Liver (tissue), 9 donors: ENCODE data around the gene NTMT1. TPM values are rescaled to one million over a fixed set of nuclear protein-coding genes. Genes with fewer than 3 reads are reported as not detected.

Experiments used
- DNase-seq: peaks from one replicate; pipeline ENCODE4 v3.0.0-alpha.2; 2017; ENCODE audit warnings: low spot score
- H3K27ac ChIP-seq, 2 donors: one replicate each; pipeline ENCODE4 v1.7.0; 2013; ENCODE audit warnings: inconsistent platforms in 2 of 2, low read length in 2 of 2, control low read depth in 1 of 2, low read depth in 1 of 2, mild to moderate bottlenecking in 1 of 2
- H3K27me3 ChIP-seq, 4 donors: one replicate each; pipeline versions ENCODE4 v1.6.1 to v1.7.0; 2013; ENCODE audit warnings: low read length in 3 of 4, inconsistent platforms in 1 of 4, mild to moderate bottlenecking in 1 of 4, moderate library complexity in 1 of 4; ENCODE audit not compliant: control insufficient read depth in 4 of 4, insufficient read depth in 4 of 4
- H3K36me3 ChIP-seq, 4 donors: one replicate each; pipeline versions ENCODE4 v1.6.1 to v1.7.0; 2013; ENCODE audit warnings: low read length in 3 of 4, mild to moderate bottlenecking in 3 of 4, low read depth in 1 of 4, moderate library complexity in 1 of 4; ENCODE audit not compliant: control insufficient read depth in 4 of 4, insufficient read depth in 3 of 4
- H3K4me1 ChIP-seq, 4 donors: one replicate each; pipeline versions ENCODE4 v1.6.1 to v1.7.0; 2013; ENCODE audit warnings: low read length in 3 of 4, mild to moderate bottlenecking in 3 of 4, moderate library complexity in 1 of 4; ENCODE audit not compliant: control insufficient read depth in 4 of 4, insufficient read depth in 4 of 4
- H3K4me3 ChIP-seq, 3 donors: one replicate each; pipeline versions ENCODE4 v1.6.1 to v1.7.0; 2013; ENCODE audit warnings: low read length in 3 of 3, control low read depth in 1 of 3, low read depth in 1 of 3, mild to moderate bottlenecking in 1 of 3
- H3K9ac ChIP-seq, 2 donors: one replicate each; pipeline ENCODE4 v1.7.0; 2013; ENCODE audit warnings: low read length in 2 of 2, mild to moderate bottlenecking in 2 of 2, moderate library complexity in 2 of 2, control low read depth in 1 of 2, low read depth in 1 of 2
- H3K9me3 ChIP-seq, 4 donors: one replicate each; pipeline versions ENCODE4 v1.6.1 to v1.7.0; 2013; ENCODE audit warnings: low read length in 3 of 4; ENCODE audit not compliant: control insufficient read depth in 4 of 4
- ATF3 ChIP-seq: IDR thresholded peaks from 2 replicates; pipeline ENCODE4 v1.6.1; 2016; ENCODE audit warnings: antibody characterized with exemption
- EGR1 ChIP-seq, 2 donors: IDR thresholded peaks; 2 replicates each; pipeline ENCODE4 v1.6.1; 2016 to 2018; ENCODE audit warnings: antibody characterized with exemption in 2 of 2, low read depth in 2 of 2
- FOXA1 ChIP-seq: IDR thresholded peaks from 2 replicates; pipeline ENCODE4 v1.6.1; 2016; ENCODE audit warnings: antibody characterized with exemption
- FOXA2 ChIP-seq: IDR thresholded peaks from 2 replicates; pipeline ENCODE4 v1.6.1; 2016; ENCODE audit warnings: antibody characterized with exemption
- GABPA ChIP-seq, 2 donors: IDR thresholded peaks in 1 of 2; conservative IDR thresholded peaks in 1 of 2; 2 replicates each; pipeline ENCODE4 v1.6.1; 2016; ENCODE audit warnings: antibody characterized with exemption in 2 of 2, mild to moderate bottlenecking in 1 of 2, moderate library complexity in 1 of 2
- HNF4A ChIP-seq, 2 donors: conservative IDR thresholded peaks; 2 replicates each; pipeline ENCODE4 v1.6.1; 2016; ENCODE audit warnings: antibody characterized with exemption in 2 of 2, mild to moderate bottlenecking in 2 of 2
- HNF4G ChIP-seq: IDR thresholded peaks from 2 replicates; pipeline ENCODE4 v1.6.1; 2016; ENCODE audit warnings: antibody characterized with exemption
- JUND ChIP-seq, 2 donors: IDR thresholded peaks; 2 replicates each; pipeline ENCODE4 v1.6.1; 2016; ENCODE audit warnings: antibody characterized with exemption in 2 of 2
- NR2F2 ChIP-seq: IDR thresholded peaks from 2 replicates; pipeline ENCODE4 v1.6.1; 2016; ENCODE audit warnings: antibody characterized with exemption
- RAD21 ChIP-seq, 2 donors: IDR thresholded peaks; 2 replicates each; pipeline ENCODE4 v1.6.1; 2016; ENCODE audit warnings: antibody characterized with exemption in 2 of 2, mild to moderate bottlenecking in 2 of 2
- REST ChIP-seq: IDR thresholded peaks from 2 replicates; pipeline ENCODE4 v1.6.1; 2016; ENCODE audit warnings: antibody characterized with exemption, mild to moderate bottlenecking
- RXRA ChIP-seq, 2 donors: IDR thresholded peaks; 2 replicates each; pipeline ENCODE4 v1.6.1; 2017 to 2018; ENCODE audit warnings: antibody characterized with exemption in 2 of 2, mild to moderate bottlenecking in 1 of 2
- SP1 ChIP-seq: IDR thresholded peaks from 2 replicates; pipeline ENCODE4 v1.6.1; 2018; ENCODE audit warnings: antibody characterized with exemption, mild to moderate bottlenecking
- TAF1 ChIP-seq: conservative IDR thresholded peaks from 2 replicates; pipeline ENCODE4 v1.6.1; 2016; ENCODE audit warnings: antibody characterized with exemption, mild to moderate bottlenecking
- YY1 ChIP-seq: IDR thresholded peaks from 2 replicates; pipeline ENCODE4 v1.6.1; 2016; ENCODE audit warnings: antibody characterized with exemption, mild to moderate bottlenecking
- ZBTB33 ChIP-seq: IDR thresholded peaks from 2 replicates; pipeline ENCODE4 v1.6.1; 2016; ENCODE audit warnings: antibody characterized with exemption
- WGBS: extraction: QIAGEN DNeasy Blood & Tissue Kit; methylation state at CpG from one replicate; pipeline ENCODE4 v1.1.7; 2013; 5-methylcytosine and 5-hydroxymethylcytosine counted together
- polyA plus RNA-seq, 2 donors: library from polyadenylated mRNA; stranded (reverse) in 1 of 2; unstranded in 1 of 2; fragments of 200-250 nt in 1 of 2; fragments of >200 nt in 1 of 2; fragmentation: Nextera tagmentation in 1 of 2; extraction: Ambion mirVana in 1 of 2; gene quantifications; one replicate each; pipeline versions ENCODE4 v1.2.1 to v1.2.3, GENCODE V29; 2013 to 2015
- total RNA-seq, 2 donors: library from RNA; depleted of rRNA; stranded (reverse); fragments of >200 nt; gene quantifications; one replicate each; pipeline ENCODE4 v1.2.3, GENCODE V29; 2014
- TF ChIP-seq, protein P1 (sequence below): fragments of 150-350 bp; IDR thresholded peaks from 2 replicates; pipeline ENCODE4 v1.5.1; 2017; ENCODE audit warnings: improper control_type of control experiment, low read depth, low read length; ENCODE audit not compliant: missing input control
- TF ChIP-seq, protein P2 (sequence below): IDR thresholded peaks from 2 replicates; pipeline ENCODE4 v1.6.1; 2016; ENCODE audit warnings: antibody characterized with exemption
- donor health status: healthy.
- donor health status: healthy.
- donor health status: healthy.
- donor health status: healthy.
- donor health status: healthy.

The NTMT1 gene
- total and polyA plus RNA-seq, 4 donors: 13.1 to 42.5 (median 26.2) TPM

GRCh38 chr9:129610473-129611306 lies 15.3 kb upstream of the NTMT1 start:
- WGBS: under 1% methylated on average over 66 of the region's 66 CpGs
- peak; percentile 72 for DNase-seq
- Histone ChIP-seq H3K9ac (peak overlapping the region; percentile 78 to 89), H3K4me3 (peak overlapping the region; percentile 53 to 65 (median 63)), H3K27ac (peak overlapping the region; percentile 76 to 86), H3K9me3 (no peaks in the 10 kb centered on the region), H3K4me1 (peaks cover 10 to 33% (median 22%) of the 10 kb centered on the region in 4 donors), H3K27me3 (no peaks in the 10 kb centered on the region), H3K36me3 (no peaks in the 10 kb centered on the region)
- TF ChIP-seq NR2F2 (no peak), RAD21 (IDR thresholded peaks at IDR 0.05) (peak; percentile 68 to 83)
- TF ChIP-seq, protein P1, sequence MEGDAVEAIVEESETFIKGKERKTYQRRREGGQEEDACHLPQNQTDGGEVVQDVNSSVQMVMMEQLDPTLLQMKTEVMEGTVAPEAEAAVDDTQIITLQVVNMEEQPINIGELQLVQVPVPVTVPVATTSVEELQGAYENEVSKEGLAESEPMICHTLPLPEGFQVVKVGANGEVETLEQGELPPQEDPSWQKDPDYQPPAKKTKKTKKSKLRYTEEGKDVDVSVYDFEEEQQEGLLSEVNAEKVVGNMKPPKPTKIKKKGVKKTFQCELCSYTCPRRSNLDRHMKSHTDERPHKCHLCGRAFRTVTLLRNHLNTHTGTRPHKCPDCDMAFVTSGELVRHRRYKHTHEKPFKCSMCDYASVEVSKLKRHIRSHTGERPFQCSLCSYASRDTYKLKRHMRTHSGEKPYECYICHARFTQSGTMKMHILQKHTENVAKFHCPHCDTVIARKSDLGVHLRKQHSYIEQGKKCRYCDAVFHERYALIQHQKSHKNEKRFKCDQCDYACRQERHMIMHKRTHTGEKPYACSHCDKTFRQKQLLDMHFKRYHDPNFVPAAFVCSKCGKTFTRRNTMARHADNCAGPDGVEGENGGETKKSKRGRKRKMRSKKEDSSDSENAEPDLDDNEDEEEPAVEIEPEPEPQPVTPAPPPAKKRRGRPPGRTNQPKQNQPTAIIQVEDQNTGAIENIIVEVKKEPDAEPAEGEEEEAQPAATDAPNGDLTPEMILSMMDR: peak; percentile 94

DNA sequence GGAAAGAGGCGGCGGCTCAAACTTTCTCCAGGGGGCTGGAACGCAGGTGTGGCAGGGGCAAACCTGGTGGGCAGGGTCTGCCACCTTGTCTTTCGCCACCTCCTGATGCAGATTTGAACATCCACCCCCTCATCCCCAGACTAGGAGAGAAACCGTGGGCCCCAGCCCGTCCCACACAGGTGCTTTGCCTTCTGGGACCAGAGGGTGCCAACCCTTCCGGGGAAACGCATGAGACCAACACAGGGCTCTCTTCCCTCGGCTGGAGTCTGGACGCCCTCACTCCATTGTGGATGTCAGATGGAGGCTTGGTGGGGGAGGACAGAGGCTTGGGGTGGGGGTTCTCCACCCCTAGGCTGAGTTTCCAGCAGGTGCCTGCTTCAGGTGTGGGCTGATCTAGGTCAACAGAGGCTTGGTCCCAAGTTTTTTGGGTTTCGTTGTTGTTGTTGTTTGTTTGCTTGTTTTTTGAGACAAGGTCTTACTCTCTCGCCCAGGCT lies 14.6 kb upstream of the NTMT1 start:
- H3K27me3 ChIP-seq: no peaks in the 10 kb centered on the region
- no peak for DNase-seq
- no peak overlapping the region for H3K9ac ChIP-seq
- H3K9me3 ChIP-seq: no peaks in the 10 kb centered on the region
- H3K36me3 ChIP-seq: no peaks in the 10 kb centered on the region
- peak overlapping the region in 1 of 2 donors; percentile 76 for H3K27ac ChIP-seq
- TF ChIP-seq REST: no peak
- TF ChIP-seq RAD21 (IDR thresholded peaks at IDR 0.05): no peak
- no peak for TF ChIP-seq JUND (IDR thresholded peaks at IDR 0.05)
- TF ChIP-seq, protein P2, sequence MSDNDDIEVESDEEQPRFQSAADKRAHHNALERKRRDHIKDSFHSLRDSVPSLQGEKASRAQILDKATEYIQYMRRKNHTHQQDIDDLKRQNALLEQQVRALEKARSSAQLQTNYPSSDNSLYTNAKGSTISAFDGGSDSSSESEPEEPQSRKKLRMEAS: no peak
- TF ChIP-seq ZBTB33: no peak
- TF ChIP-seq NR2F2: no peak
- TF ChIP-seq HNF4A (conservative IDR thresholded peaks at IDR 0.05): no peak
- no peak for TF ChIP-seq FOXA1
- no peak for TF ChIP-seq RXRA (IDR thresholded peaks at IDR 0.05)
- no peak for TF ChIP-seq YY1
- TF ChIP-seq ATF3: no peak
- no peak for TF ChIP-seq SP1
- no peak for TF ChIP-seq TAF1
- no peak for TF ChIP-seq HNF4G
- TF ChIP-seq GABPA (IDR thresholded peaks at IDR 0.05 in 1 of 2, conservative IDR thresholded peaks at IDR 0.05 in 1 of 2): no peak
- TF ChIP-seq, protein P1: no peak
- no peak for TF ChIP-seq EGR1 (IDR thresholded peaks at IDR 0.05; ENCODE audit: low read depth in 2 of 2)
- no peak for TF ChIP-seq FOXA2
- no peak overlapping the region for H3K4me3 ChIP-seq
- peaks cover 10 to 29% (median 19%) of the 10 kb centered on the region in 4 donors for H3K4me1 ChIP-seq
- WGBS: 31% methylated on average over 12 of the region's 12 CpGs
